HepG2 (cell line): ENCODE results near the gene FHL1.

ENCODE experiments used
- CREB1 ChIP-seq, 2 experiments: fragments of 450-650 bp in 1 of 2; IDR thresholded peaks; 2 replicates each; pipeline ENCODE4 v1.6.1; 2016 to 2017; ENCODE audit warnings: control low read depth in 1 of 2, mild to moderate bottlenecking in 1 of 2, missing compliant biosample characterization in 1 of 2, missing genetic modification characterization in 1 of 2
- ELF4 ChIP-seq: sonication (generic); formaldehyde crosslinking; IDR thresholded peaks from 2 replicates; pipeline ENCODE4 v1.5.0; 2020; ENCODE audit warnings: missing genetic modification reagents, mild to moderate bottlenecking, moderate library complexity, borderline replicate concordance
- MYNN ChIP-seq: sonication (generic); formaldehyde crosslinking; IDR thresholded peaks from 2 replicates; pipeline ENCODE4 v1.4.0; 2020; ENCODE audit warnings: mild to moderate bottlenecking, low read depth, missing genetic modification reagents
- NCOA5 ChIP-seq: sonication (generic); formaldehyde crosslinking; IDR thresholded peaks from 2 replicates; pipeline ENCODE4 v1.4.0; 2020; ENCODE audit warnings: missing genetic modification reagents
- NR3C1 ChIP-seq: sonication (generic); formaldehyde crosslinking; IDR thresholded peaks from 2 replicates; pipeline ENCODE4 v1.4.0; 2020; ENCODE audit warnings: missing genetic modification reagents
- ZEB1 ChIP-seq: IDR thresholded peaks from 2 replicates; pipeline ENCODE4 v1.6.1; 2012; ENCODE audit warnings: mild to moderate bottlenecking, low read depth, inconsistent platforms; ENCODE audit not compliant: insufficient replicate concordance
- ZNF235 ChIP-seq: sonication (generic); formaldehyde crosslinking; IDR thresholded peaks from 2 replicates; pipeline ENCODE4 v1.8.1; 2023; ENCODE audit warnings: mild to moderate bottlenecking, missing genetic modification reagents, borderline replicate concordance

- TF ChIP-seq CREB1 (IDR thresholded peaks at IDR 0.05), result no peak
- TF ChIP-seq CREB1 (CRISPR knock-in tag; IDR thresholded peaks at IDR 0.05), result no peak
- TF ChIP-seq ZEB1, result no peak
- TF ChIP-seq ELF4 (CRISPR knock-in tag), result no peak
- no peak for TF ChIP-seq ZNF235 (CRISPR knock-in tag)
- no peak for TF ChIP-seq NCOA5 (CRISPR knock-in tag)
- no peak for TF ChIP-seq MYNN (CRISPR knock-in tag)
- TF ChIP-seq NR3C1, result no peak
Observed at GRCh38 chrX:136125106-136125505, 22.2 kb upstream of the FHL1 start.
